ENCODE measurements around the gene TMEM217. TPM values are rescaled to one million over a fixed set of nuclear protein-coding genes. Genes with fewer than 3 reads are reported as not detected.
"Not testable (repeated sequence)": the region's sequence is repeated elsewhere in the genome, so short reads cannot be mapped to it uniquely, and the experiment has no call there.

Gene TMEM217
- total and polyA plus RNA-seq, 9 donors: 0.34 to 1.3 (median 0.80) TPM

DNA sequence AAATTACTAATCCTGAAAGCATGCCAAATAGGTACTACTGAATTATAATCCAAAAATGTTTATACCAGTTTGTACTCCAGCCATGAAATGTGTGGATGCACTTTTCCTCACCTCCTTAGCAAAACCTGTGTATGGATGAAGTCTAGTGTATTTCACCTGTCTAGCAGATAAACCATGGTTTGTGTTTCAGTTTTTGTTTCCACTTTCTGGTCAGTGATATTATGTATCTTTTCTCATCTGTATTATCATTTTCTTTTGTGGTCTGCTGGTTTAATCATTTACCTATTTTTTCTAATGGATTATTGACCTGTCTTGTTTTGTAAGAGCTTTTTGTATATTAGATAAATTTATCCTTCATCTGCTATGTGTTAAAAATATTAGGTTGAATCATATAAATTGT is 41.0 kb upstream of the TMEM217 start:
- no peak for DNase-seq
- H3K4me3 ChIP-seq (ENCODE audit: low read length): no peak overlapping the region
- no peaks in the 10 kb centered on the region for H3K4me1 ChIP-seq (ENCODE audit: control insufficient read depth, insufficient read depth, low read length)
- H3K27ac ChIP-seq (ENCODE audit: low read length): no peak overlapping the region
- H3K27me3 ChIP-seq (ENCODE audit: control insufficient read depth, insufficient read depth, low read length): no peaks in the 10 kb centered on the region
- H3K36me3 ChIP-seq (ENCODE audit: control insufficient read depth, insufficient read depth, low read length): peaks cover 25% of the 10 kb centered on the region
- no peaks in the 10 kb centered on the region for H3K9me3 ChIP-seq (replicated peaks; ENCODE audit: control insufficient read depth, low read depth, low read length)

DNA sequence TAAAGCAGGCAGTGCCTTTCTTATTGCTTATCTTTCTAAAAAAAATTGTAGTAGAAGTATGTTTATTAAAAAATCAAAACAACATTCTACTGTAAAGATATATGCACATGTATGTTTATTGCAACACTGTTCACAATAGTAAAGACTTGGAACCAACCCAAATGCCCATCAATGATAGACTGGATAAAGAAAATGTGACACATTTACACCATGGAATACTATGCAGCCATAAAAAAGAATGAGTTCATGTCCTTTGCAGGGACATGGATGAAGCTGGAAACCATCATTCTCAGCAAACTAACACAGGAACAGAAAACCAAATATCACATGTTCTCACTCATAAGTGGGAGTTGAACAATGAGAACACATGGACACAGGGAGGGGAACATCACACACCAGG is 39.7 kb upstream of the TMEM217 start:
- not testable (repeated sequence) for DNase-seq; H3K9me3 ChIP-seq (replicated peaks; ENCODE audit: control insufficient read depth, low read depth, low read length); H3K27me3 ChIP-seq (ENCODE audit: control insufficient read depth, insufficient read depth, low read length); H3K4me1 ChIP-seq (ENCODE audit: control insufficient read depth, insufficient read depth, low read length); H3K27ac ChIP-seq (ENCODE audit: low read length); H3K4me3 ChIP-seq (ENCODE audit: low read length)
- peaks cover 20% of the 10 kb centered on the region for H3K36me3 ChIP-seq (ENCODE audit: control insufficient read depth, insufficient read depth, low read length)

DNA sequence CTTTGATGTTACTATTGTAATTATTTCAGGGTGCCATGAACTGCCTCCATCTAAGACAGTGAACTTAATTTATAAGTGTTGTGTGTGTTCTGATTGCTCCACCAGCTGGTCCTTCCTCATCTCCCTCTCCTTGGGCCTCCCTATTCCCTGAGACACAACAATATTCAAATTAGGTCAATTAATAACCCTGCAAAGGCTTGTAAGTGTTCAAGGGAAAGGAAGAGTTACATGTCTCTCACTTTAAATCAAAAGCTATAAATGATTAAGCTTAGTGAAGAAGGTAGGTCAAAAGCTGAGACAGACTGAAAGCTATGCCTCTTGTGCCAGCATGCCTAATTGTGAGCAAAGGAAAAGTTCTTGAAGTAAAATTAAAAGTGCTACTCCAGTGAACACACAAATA is 35.5 kb upstream of the TMEM217 start:
- no peaks in the 10 kb centered on the region for H3K27me3 ChIP-seq (ENCODE audit: control insufficient read depth, insufficient read depth, low read length)
- no peaks in the 10 kb centered on the region for H3K9me3 ChIP-seq (replicated peaks; ENCODE audit: control insufficient read depth, low read depth, low read length)
- DNase-seq: no peak
- H3K27ac ChIP-seq (ENCODE audit: low read length): no peak overlapping the region
- no peaks in the 10 kb centered on the region for H3K4me1 ChIP-seq (ENCODE audit: control insufficient read depth, insufficient read depth, low read length)
- H3K36me3 ChIP-seq (ENCODE audit: control insufficient read depth, insufficient read depth, low read length): peaks cover 38% of the 10 kb centered on the region
- no peak overlapping the region for H3K4me3 ChIP-seq (ENCODE audit: low read length)

DNA sequence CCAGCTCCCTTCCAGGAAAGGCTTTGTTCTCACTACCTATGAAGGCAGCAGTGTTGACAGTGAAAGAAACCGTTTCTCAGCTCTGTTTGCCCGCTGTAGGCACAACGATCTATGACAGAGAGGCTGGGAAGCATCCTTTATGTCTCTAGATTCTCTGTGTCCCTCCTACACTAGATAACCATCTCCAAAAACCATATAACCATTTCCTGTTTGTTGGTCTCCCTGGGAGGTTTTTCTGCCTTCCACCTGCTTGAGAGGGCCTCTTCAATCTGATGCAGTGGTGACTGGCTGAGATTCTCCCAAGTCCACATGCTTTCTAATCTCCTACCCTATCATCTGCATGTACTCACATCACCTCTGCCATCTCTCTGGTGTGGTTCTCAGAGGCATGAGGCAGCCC is 32.0 kb upstream of the TMEM217 start:
- Histone ChIP-seq H3K27ac (ENCODE audit: low read length) (no peak overlapping the region), H3K4me3 (ENCODE audit: low read length) (no peak overlapping the region), H3K27me3 (ENCODE audit: control insufficient read depth, insufficient read depth, low read length) (no peaks in the 10 kb centered on the region), H3K4me1 (ENCODE audit: control insufficient read depth, insufficient read depth, low read length) (peaks cover 2% of the 10 kb centered on the region), H3K36me3 (ENCODE audit: control insufficient read depth, insufficient read depth, low read length) (peaks cover 39% of the 10 kb centered on the region), H3K9me3 (replicated peaks; ENCODE audit: control insufficient read depth, low read depth, low read length) (no peaks in the 10 kb centered on the region)
- DNase-seq: no peak
- 40% methylated on average over 1 of the region's 3 CpGs for WGBS (ENCODE audit: insufficient coverage)

DNA sequence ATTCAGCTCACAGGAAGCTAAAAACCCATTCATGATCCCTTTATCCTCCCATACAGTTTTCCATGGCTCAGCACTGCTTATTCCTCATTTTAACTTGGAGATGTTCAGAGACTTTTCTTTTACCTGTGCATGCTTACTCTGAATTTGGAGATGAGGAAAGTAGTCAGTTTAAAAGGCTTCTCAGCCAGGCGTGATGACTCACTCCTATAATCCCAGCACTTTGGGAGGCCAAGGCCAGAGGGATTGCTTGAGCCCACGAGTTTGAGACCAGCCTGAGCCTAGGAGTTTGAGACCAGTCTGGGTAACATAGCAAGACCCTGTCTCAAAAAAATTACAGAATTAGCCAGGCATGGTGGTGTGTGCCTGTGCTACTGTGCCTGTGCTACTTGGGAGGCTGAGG is 30.3 kb upstream of the TMEM217 start:
- Histone ChIP-seq H3K27me3 (ENCODE audit: control insufficient read depth, insufficient read depth, low read length) (no peaks in the 10 kb centered on the region), H3K9me3 (replicated peaks; ENCODE audit: control insufficient read depth, low read depth, low read length) (no peaks in the 10 kb centered on the region), H3K4me3 (ENCODE audit: low read length) (no peak overlapping the region), H3K4me1 (ENCODE audit: control insufficient read depth, insufficient read depth, low read length) (peaks cover 18% of the 10 kb centered on the region), H3K27ac (ENCODE audit: low read length) (no peak overlapping the region), H3K36me3 (ENCODE audit: control insufficient read depth, insufficient read depth, low read length) (peaks cover 44% of the 10 kb centered on the region)
- DNase-seq: no peak
- WGBS (ENCODE audit: insufficient coverage): 60% methylated on average over 1 of the region's 2 CpGs

DNA sequence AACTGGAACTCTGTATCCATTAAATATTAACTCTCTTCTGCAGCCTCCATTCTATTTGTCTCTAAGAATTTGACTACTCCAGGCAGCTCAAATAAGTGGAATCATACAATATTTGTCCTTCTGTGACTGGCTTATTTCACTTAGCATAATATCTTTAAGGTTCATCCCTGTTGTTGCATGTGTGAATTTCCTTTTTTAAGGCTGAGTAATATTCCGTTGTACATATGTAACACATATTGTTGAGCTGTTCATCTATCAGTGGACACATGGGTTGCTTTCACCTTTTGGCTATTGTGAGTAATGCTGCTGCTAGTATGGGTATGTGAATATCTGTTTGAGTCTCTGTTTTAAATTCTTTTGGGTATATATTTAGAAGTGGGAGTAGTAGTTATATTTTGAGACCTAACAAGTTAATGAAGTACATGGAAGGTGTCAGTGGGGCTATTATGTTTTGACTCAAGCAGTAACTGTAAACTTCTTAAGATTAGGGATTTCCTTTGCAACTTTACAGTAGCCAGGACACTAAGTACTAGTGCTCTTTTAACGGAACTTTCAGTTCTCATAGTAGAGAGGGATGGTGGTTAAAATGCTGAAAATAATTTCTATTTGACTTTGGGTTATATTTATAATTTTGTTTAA is 29.7 kb upstream of the TMEM217 start:
- Histone ChIP-seq H3K9me3 (replicated peaks; ENCODE audit: control insufficient read depth, low read depth, low read length) (no peaks in the 10 kb centered on the region), H3K36me3 (ENCODE audit: control insufficient read depth, insufficient read depth, low read length) (peaks cover 50% of the 10 kb centered on the region), H3K4me1 (ENCODE audit: control insufficient read depth, insufficient read depth, low read length) (peaks cover 24% of the 10 kb centered on the region), H3K4me3 (ENCODE audit: low read length) (no peak overlapping the region), H3K27ac (ENCODE audit: low read length) (no peak overlapping the region), H3K27me3 (ENCODE audit: control insufficient read depth, insufficient read depth, low read length) (no peaks in the 10 kb centered on the region)
- WGBS (ENCODE audit: insufficient coverage): 100% methylated on average over 1 of the region's 2 CpGs
- no peak for DNase-seq

DNA sequence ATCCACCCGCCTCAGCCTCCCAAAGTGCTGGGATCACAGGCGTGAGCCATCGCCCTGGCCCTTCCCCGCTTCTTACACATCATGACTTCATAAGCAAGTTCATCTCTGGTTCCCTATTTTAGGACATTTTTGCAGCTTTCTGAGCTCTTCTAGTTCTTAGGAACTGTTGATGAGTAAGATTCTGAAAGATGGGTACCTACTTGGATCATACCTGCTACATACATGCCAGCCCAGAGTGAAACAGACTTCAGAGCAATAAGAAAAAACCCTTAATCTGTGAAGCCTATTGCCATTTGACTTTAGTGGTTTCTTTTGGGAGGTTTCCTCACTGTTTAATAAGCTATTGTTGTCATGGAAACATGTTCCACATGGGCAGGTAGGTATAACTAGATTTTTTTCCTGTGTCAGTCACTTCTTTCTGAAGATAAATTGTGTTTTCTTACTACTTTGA is 27.9 kb upstream of the TMEM217 start:
- Histone ChIP-seq H3K36me3 (ENCODE audit: control insufficient read depth, insufficient read depth, low read length) (peaks cover 48% of the 10 kb centered on the region), H3K4me1 (ENCODE audit: control insufficient read depth, insufficient read depth, low read length) (peaks cover 37% of the 10 kb centered on the region)
- WGBS (ENCODE audit: insufficient coverage): no CpG with 5 or more reads among the region's 4 CpGs

DNA sequence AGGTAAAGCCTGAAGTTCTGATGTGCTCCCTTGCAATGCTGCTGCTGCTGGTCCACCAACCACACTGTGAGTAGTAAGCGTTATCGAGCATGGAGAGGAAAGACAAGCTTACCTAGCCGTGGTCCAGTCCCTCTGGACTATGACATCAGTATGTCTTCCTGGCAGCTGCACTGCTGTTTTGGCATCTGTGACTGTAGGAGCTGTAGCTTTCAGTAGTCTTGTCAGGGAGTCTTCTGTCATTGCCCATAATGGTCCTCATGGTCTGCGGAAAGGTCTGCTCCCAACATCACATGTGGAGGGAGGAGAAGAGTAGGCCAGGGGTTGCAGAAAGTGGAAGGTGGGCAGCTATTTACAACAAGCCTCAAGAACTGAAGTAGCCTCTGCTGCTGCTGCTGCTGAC is 26.8 kb upstream of the TMEM217 start:
- Histone ChIP-seq H3K4me1 (ENCODE audit: control insufficient read depth, insufficient read depth, low read length) (peaks cover 41% of the 10 kb centered on the region), H3K4me3 (ENCODE audit: low read length) (no peak overlapping the region), H3K36me3 (ENCODE audit: control insufficient read depth, insufficient read depth, low read length) (peaks cover 39% of the 10 kb centered on the region), H3K9me3 (replicated peaks; ENCODE audit: control insufficient read depth, low read depth, low read length) (no peaks in the 10 kb centered on the region), H3K27me3 (ENCODE audit: control insufficient read depth, insufficient read depth, low read length) (no peaks in the 10 kb centered on the region), H3K27ac (ENCODE audit: low read length) (peak overlapping the region; percentile 85)
- 69% methylated on average over 4 of the region's 4 CpGs for WGBS (ENCODE audit: insufficient coverage)
- peak; percentile 40 for DNase-seq

More for the DNA sequence above, 27.9 kb upstream of the TMEM217 start:
- Histone ChIP-seq H3K27ac (ENCODE audit: low read length) (no peak overlapping the region), H3K9me3 (replicated peaks; ENCODE audit: control insufficient read depth, low read depth, low read length) (no peaks in the 10 kb centered on the region), H3K27me3 (ENCODE audit: control insufficient read depth, insufficient read depth, low read length) (no peaks in the 10 kb centered on the region), H3K4me3 (ENCODE audit: low read length) (no peak overlapping the region)
- DNase-seq: no peak

DNA sequence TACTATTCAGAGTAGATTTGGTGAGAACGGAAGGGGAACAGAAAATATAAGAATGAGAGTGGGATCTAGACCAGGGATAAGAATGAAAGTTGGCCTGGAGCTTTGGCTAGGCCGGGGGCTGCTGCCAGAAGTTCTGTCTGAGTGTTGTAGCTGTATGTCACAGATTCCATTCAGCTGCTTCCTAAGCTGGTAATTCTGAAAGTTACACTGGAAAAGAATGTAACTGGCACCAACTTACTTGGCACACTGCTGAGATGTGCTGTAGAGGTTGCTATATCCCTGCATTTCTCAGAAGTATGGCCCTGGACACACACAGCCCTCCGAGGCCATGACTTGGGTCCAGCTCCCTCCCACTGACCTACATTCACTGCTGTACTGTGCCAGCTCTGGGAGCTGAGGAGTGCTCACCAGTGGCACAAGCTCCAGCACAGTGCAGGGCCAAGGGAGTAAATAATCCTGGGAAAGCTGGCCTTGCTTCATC is 25.8 kb upstream of the TMEM217 start:
- peak; percentile 96 for DNase-seq
- Histone ChIP-seq H3K27me3 (ENCODE audit: control insufficient read depth, insufficient read depth, low read length) (no peaks in the 10 kb centered on the region), H3K27ac (ENCODE audit: low read length) (peak overlapping the region; percentile 85), H3K36me3 (ENCODE audit: control insufficient read depth, insufficient read depth, low read length) (peaks cover 39% of the 10 kb centered on the region), H3K4me3 (ENCODE audit: low read length) (no peak overlapping the region), H3K9me3 (replicated peaks; ENCODE audit: control insufficient read depth, low read depth, low read length) (no peaks in the 10 kb centered on the region), H3K4me1 (ENCODE audit: control insufficient read depth, insufficient read depth, low read length) (peaks cover 48% of the 10 kb centered on the region)
- 23% methylated on average over 2 of the region's 3 CpGs for WGBS (ENCODE audit: insufficient coverage)

DNA sequence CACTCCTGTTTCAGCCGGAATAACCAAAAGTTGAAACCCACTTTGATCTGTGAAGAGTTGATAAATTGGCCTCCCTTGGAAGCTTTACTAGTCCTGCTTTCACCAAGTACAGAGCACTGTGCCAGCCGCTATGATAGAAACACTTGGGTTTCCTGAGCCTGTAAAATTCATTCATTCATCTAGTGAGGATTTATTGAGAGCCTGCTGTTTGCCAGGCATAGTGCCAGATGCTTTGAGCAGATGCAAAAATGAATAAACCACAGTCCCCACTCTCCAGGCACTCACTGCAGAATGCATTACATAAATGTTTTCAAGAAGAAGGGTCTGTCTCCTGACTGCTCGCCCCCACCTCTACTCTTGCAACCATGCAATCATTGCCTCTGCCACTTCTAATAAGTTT is 25.3 kb upstream of the TMEM217 start:
- Histone ChIP-seq H3K27me3 (ENCODE audit: control insufficient read depth, insufficient read depth, low read length) (no peaks in the 10 kb centered on the region), H3K27ac (ENCODE audit: low read length) (peak overlapping the region; percentile 85), H3K4me1 (ENCODE audit: control insufficient read depth, insufficient read depth, low read length) (peaks cover 48% of the 10 kb centered on the region), H3K4me3 (ENCODE audit: low read length) (no peak overlapping the region), H3K9me3 (replicated peaks; ENCODE audit: control insufficient read depth, low read depth, low read length) (no peaks in the 10 kb centered on the region), H3K36me3 (ENCODE audit: control insufficient read depth, insufficient read depth, low read length) (peaks cover 39% of the 10 kb centered on the region)
- peak; percentile 91 for DNase-seq
- WGBS (ENCODE audit: insufficient coverage): no CpG with 5 or more reads among the region's 3 CpGs

DNA sequence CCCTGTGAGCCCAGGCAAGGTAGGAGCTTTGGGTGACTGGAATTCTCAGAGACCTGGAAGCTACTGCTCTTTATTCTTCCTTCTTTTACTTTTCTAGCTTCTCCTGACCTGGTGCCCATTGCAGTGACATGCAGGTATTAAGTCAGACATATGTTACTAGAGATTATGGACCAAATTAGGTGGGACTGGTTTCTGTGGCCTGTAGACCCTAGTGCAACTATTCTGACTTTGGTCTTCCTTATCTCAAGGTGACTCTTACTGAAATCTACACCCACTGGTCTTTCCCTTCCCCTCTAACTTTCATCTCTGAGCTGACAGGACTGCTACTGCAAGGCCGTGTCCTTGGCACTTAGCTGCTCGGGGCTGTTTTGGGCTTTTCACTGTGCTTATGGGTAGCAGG is 24.4 kb upstream of the TMEM217 start:
- WGBS (ENCODE audit: insufficient coverage): no CpG with 5 or more reads among the region's 2 CpGs
- H3K4me1 ChIP-seq (ENCODE audit: control insufficient read depth, insufficient read depth, low read length): peaks cover 48% of the 10 kb centered on the region
- no peaks in the 10 kb centered on the region for H3K9me3 ChIP-seq (replicated peaks; ENCODE audit: control insufficient read depth, low read depth, low read length)
- H3K27me3 ChIP-seq (ENCODE audit: control insufficient read depth, insufficient read depth, low read length): no peaks in the 10 kb centered on the region
- DNase-seq: no peak
- H3K4me3 ChIP-seq (ENCODE audit: low read length): no peak overlapping the region
- peaks cover 38% of the 10 kb centered on the region for H3K36me3 ChIP-seq (ENCODE audit: control insufficient read depth, insufficient read depth, low read length)
- H3K27ac ChIP-seq (ENCODE audit: low read length): peak overlapping the region; percentile 85
